ENCODE results near the gene LAMA3. TPM values are rescaled to one million over a fixed set of nuclear protein-coding genes. Genes with fewer than 3 reads are reported as not detected.

LAMA3 gene
- total and polyA plus RNA-seq, 4 donors, result 0.26 to 3.9 (median 0.37) TPM

- TF ChIP-seq, protein P1, sequence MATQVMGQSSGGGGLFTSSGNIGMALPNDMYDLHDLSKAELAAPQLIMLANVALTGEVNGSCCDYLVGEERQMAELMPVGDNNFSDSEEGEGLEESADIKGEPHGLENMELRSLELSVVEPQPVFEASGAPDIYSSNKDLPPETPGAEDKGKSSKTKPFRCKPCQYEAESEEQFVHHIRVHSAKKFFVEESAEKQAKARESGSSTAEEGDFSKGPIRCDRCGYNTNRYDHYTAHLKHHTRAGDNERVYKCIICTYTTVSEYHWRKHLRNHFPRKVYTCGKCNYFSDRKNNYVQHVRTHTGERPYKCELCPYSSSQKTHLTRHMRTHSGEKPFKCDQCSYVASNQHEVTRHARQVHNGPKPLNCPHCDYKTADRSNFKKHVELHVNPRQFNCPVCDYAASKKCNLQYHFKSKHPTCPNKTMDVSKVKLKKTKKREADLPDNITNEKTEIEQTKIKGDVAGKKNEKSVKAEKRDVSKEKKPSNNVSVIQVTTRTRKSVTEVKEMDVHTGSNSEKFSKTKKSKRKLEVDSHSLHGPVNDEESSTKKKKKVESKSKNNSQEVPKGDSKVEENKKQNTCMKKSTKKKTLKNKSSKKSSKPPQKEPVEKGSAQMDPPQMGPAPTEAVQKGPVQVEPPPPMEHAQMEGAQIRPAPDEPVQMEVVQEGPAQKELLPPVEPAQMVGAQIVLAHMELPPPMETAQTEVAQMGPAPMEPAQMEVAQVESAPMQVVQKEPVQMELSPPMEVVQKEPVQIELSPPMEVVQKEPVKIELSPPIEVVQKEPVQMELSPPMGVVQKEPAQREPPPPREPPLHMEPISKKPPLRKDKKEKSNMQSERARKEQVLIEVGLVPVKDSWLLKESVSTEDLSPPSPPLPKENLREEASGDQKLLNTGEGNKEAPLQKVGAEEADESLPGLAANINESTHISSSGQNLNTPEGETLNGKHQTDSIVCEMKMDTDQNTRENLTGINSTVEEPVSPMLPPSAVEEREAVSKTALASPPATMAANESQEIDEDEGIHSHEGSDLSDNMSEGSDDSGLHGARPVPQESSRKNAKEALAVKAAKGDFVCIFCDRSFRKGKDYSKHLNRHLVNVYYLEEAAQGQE (IDR thresholded peaks at IDR 0.05), result no peak
- TF ChIP-seq HNF4A (conservative IDR thresholded peaks at IDR 0.05), result no peak
- no peak for TF ChIP-seq FOXA2 (IDR thresholded peaks at IDR 0.05)
- no peak for TF ChIP-seq GABPA (IDR thresholded peaks at IDR 0.05 in 1 of 2, conservative IDR thresholded peaks at IDR 0.05 in 1 of 2)
Observed at GRCh38 chr18:23887035-23887434, 197.8 kb downstream of the LAMA3 start (continued).

GRCh38 chr18:23887493-23887892 is 198.2 kb downstream of the LAMA3 start:
- Histone ChIP-seq H3K9me3 (ENCODE audit: control insufficient read depth in 4 of 4, low read length in 3 of 4) (no peaks in the 10 kb centered on the region), H3K4me1 (ENCODE audit: control insufficient read depth in 4 of 4, insufficient read depth in 4 of 4, low read length in 3 of 4) (peaks cover 0 to 10% (median 6%) of the 10 kb centered on the region in 4 donors), H3K9ac (ENCODE audit: low read depth in 1 of 2, low read length in 2 of 2) (no peak overlapping the region), H3K36me3 (ENCODE audit: control insufficient read depth in 4 of 4, insufficient read depth in 3 of 4, low read depth in 1 of 4, low read length in 3 of 4) (no peaks in the 10 kb centered on the region), H3K27me3 (ENCODE audit: control insufficient read depth in 4 of 4, insufficient read depth in 4 of 4, low read length in 3 of 4) (no peaks in the 10 kb centered on the region), H3K27ac (ENCODE audit: low read depth in 1 of 2, low read length in 2 of 2) (no peak overlapping the region), H3K4me3 (ENCODE audit: low read depth in 1 of 3, low read length in 3 of 3) (no peak overlapping the region)
- no peak for DNase-seq (ENCODE audit: low spot score)
- WGBS, result 86% methylated on average over 2 of the region's 2 CpGs
- no peak for TF ChIP-seq JUND (IDR thresholded peaks at IDR 0.05)

DNA sequence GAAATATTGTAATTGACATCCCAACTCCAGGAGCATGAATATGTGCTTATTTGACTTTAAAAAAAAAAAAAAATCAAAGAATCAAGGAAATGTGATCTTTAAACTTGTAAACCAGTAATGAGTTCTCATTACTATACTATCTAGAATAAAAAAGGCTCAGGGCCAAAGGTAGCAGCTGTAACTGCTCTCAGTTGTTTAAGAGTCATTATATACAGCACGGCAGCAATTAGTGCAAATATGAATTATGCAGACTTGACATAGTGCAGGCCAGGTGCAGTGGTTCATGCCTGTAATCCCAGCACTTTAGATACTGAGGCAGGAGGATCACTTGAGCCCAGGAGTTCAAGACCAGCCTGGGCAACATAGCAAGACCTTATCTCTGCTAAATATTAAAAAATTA is 199.6 kb downstream of the LAMA3 start:
- Histone ChIP-seq H3K4me3 (ENCODE audit: low read depth in 1 of 3, low read length in 3 of 3) (no peak overlapping the region), H3K27ac (ENCODE audit: low read depth in 1 of 2, low read length in 2 of 2) (no peak overlapping the region), H3K9ac (ENCODE audit: low read depth in 1 of 2, low read length in 2 of 2) (no peak overlapping the region), H3K9me3 (ENCODE audit: control insufficient read depth in 4 of 4, low read length in 3 of 4) (no peaks in the 10 kb centered on the region), H3K36me3 (ENCODE audit: control insufficient read depth in 4 of 4, insufficient read depth in 3 of 4, low read depth in 1 of 4, low read length in 3 of 4) (no peaks in the 10 kb centered on the region), H3K27me3 (ENCODE audit: control insufficient read depth in 4 of 4, insufficient read depth in 4 of 4, low read length in 3 of 4) (no peaks in the 10 kb centered on the region), H3K4me1 (ENCODE audit: control insufficient read depth in 4 of 4, insufficient read depth in 4 of 4, low read length in 3 of 4) (no peaks in the 10 kb centered on the region)
- no peak for TF ChIP-seq SP1 (IDR thresholded peaks at IDR 0.05)
- no peak for TF ChIP-seq HNF4A (conservative IDR thresholded peaks at IDR 0.05)
- no peak for TF ChIP-seq RAD21 (IDR thresholded peaks at IDR 0.05)
- TF ChIP-seq, protein P2, sequence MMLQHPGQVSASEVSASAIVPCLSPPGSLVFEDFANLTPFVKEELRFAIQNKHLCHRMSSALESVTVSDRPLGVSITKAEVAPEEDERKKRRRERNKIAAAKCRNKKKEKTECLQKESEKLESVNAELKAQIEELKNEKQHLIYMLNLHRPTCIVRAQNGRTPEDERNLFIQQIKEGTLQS (IDR thresholded peaks at IDR 0.05), result no peak
- TF ChIP-seq GABPA (IDR thresholded peaks at IDR 0.05 in 1 of 2, conservative IDR thresholded peaks at IDR 0.05 in 1 of 2), result no peak
- TF ChIP-seq, protein P3, sequence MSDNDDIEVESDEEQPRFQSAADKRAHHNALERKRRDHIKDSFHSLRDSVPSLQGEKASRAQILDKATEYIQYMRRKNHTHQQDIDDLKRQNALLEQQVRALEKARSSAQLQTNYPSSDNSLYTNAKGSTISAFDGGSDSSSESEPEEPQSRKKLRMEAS (IDR thresholded peaks at IDR 0.05), result no peak
- TF ChIP-seq, protein P1 (IDR thresholded peaks at IDR 0.05), result no peak
- TF ChIP-seq JUND (IDR thresholded peaks at IDR 0.05), result no peak
- no peak for TF ChIP-seq FOXA2 (IDR thresholded peaks at IDR 0.05)
- no peak for TF ChIP-seq TAF1 (conservative IDR thresholded peaks at IDR 0.05)
- TF ChIP-seq FOXA1 (IDR thresholded peaks at IDR 0.05), result no peak
- no peak for TF ChIP-seq ZBTB33 (IDR thresholded peaks at IDR 0.05)
- TF ChIP-seq, protein P4, sequence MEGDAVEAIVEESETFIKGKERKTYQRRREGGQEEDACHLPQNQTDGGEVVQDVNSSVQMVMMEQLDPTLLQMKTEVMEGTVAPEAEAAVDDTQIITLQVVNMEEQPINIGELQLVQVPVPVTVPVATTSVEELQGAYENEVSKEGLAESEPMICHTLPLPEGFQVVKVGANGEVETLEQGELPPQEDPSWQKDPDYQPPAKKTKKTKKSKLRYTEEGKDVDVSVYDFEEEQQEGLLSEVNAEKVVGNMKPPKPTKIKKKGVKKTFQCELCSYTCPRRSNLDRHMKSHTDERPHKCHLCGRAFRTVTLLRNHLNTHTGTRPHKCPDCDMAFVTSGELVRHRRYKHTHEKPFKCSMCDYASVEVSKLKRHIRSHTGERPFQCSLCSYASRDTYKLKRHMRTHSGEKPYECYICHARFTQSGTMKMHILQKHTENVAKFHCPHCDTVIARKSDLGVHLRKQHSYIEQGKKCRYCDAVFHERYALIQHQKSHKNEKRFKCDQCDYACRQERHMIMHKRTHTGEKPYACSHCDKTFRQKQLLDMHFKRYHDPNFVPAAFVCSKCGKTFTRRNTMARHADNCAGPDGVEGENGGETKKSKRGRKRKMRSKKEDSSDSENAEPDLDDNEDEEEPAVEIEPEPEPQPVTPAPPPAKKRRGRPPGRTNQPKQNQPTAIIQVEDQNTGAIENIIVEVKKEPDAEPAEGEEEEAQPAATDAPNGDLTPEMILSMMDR (IDR thresholded peaks at IDR 0.05; ENCODE audit: low read depth, low read length, missing input control), result no peak
- TF ChIP-seq HNF4G (IDR thresholded peaks at IDR 0.05), result no peak
- no peak for TF ChIP-seq YY1 (IDR thresholded peaks at IDR 0.05)
- no peak for DNase-seq (ENCODE audit: low spot score)
- WGBS, result 86% methylated on average over 1 of the region's 1 CpG
